Measurements from ENCODE around the gene LRRC3.

The LRRC3 gene

DNA sequence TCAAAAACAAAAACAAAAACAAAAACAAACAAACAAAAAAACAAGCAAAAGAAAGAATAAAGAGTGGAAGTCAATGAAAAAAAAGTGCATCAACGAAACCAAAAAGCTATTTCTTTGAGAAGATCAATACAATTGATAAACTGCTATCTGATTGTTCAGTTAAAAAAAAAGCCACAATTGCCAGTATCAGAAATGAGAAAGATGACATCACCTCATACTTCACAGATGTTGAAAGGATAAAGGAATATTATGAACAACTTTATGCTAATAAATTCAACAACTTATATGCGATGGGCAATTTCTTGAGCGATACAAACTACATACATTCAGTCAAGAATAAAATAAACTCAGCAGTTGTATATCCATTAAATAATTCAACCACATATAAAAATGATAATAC is 2.2 kb upstream of the LRRC3 start:
- ChIA-PET POLR2A (no interaction called here), CTCF (no interaction called here)
- Histone ChIP-seq H3K27ac (ENCODE audit: extremely low read depth, low read depth, low read length) (no peak overlapping the region), H3K36me3 (ENCODE audit: control insufficient read depth in 2 of 2, insufficient read depth in 1 of 2, low read length in 2 of 2) (peaks cover 0 to 5% of the 10 kb centered on the region in 2 experiments; a peak in 1 of 3 replicates), H3K4me3 (ENCODE audit: low read depth, low read length) (no peak overlapping the region), H3K9me3 (ENCODE audit: control insufficient read depth, insufficient read depth, low read depth, low read length) (no peaks in the 10 kb centered on the region), H3K4me1 (ENCODE audit: control insufficient read depth, insufficient read depth, low read length) (no peaks in the 10 kb centered on the region)
- TF ChIP-seq SP7 (tag by site-specific recombination; IDR thresholded peaks at IDR 0.05), result no peak
- TF ChIP-seq, protein P1, sequence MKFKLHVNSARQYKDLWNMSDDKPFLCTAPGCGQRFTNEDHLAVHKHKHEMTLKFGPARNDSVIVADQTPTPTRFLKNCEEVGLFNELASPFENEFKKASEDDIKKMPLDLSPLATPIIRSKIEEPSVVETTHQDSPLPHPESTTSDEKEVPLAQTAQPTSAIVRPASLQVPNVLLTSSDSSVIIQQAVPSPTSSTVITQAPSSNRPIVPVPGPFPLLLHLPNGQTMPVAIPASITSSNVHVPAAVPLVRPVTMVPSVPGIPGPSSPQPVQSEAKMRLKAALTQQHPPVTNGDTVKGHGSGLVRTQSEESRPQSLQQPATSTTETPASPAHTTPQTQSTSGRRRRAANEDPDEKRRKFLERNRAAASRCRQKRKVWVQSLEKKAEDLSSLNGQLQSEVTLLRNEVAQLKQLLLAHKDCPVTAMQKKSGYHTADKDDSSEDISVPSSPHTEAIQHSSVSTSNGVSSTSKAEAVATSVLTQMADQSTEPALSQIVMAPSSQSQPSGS (tag by site-specific recombination; IDR thresholded peaks at IDR 0.05; ENCODE audit: low read depth), result peak; percentile 83; the same call in 1 of the 2 replicates
- no peak for TF ChIP-seq ZNF121 (tag by site-specific recombination; IDR thresholded peaks at IDR 0.05)

DNA sequence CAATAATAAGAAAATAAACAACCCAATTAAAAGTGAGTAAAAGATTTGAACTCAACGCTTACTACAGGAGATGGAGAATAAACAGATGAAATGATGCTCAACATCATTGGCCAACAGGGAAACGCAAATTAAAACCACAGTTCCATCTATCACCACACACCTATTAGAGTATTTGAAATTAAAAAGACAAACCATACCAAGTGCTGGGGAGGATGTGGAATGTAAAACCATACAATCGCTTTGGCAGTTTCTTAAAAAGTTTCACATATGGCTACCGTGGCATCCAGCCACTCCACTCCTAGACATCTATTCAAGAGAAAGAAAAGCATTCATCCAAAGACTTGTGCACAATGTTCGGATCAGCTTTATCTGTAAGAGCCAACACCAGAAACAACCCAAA is 1.3 kb upstream of the LRRC3 start:
- ChIA-PET POLR2A (no interaction called here), CTCF (interaction anchor here (1.0 kb wide), 1 partner anchor 116 kb away, joined by 3 read pairs; no protein-coding TSS in a partner anchor)
- Histone ChIP-seq H3K36me3 (ENCODE audit: control insufficient read depth in 2 of 2, insufficient read depth in 1 of 2, low read length in 2 of 2) (peaks cover 0 to 5% of the 10 kb centered on the region in 2 experiments; a peak in 1 of 3 replicates), H3K4me1 (ENCODE audit: control insufficient read depth, insufficient read depth, low read length) (no peaks in the 10 kb centered on the region), H3K27ac (ENCODE audit: extremely low read depth, low read depth, low read length) (no peak overlapping the region), H3K9me3 (ENCODE audit: control insufficient read depth, insufficient read depth, low read depth, low read length) (no peaks in the 10 kb centered on the region), H3K4me3 (ENCODE audit: low read depth, low read length) (no peak overlapping the region)
- TF ChIP-seq ZNF747 (tag by site-specific recombination; IDR thresholded peaks at IDR 0.05), result no peak
- peak; percentile 99 for TF ChIP-seq ZNF184 (tag by site-specific recombination; IDR thresholded peaks at IDR 0.05)
- TF ChIP-seq, protein P2, sequence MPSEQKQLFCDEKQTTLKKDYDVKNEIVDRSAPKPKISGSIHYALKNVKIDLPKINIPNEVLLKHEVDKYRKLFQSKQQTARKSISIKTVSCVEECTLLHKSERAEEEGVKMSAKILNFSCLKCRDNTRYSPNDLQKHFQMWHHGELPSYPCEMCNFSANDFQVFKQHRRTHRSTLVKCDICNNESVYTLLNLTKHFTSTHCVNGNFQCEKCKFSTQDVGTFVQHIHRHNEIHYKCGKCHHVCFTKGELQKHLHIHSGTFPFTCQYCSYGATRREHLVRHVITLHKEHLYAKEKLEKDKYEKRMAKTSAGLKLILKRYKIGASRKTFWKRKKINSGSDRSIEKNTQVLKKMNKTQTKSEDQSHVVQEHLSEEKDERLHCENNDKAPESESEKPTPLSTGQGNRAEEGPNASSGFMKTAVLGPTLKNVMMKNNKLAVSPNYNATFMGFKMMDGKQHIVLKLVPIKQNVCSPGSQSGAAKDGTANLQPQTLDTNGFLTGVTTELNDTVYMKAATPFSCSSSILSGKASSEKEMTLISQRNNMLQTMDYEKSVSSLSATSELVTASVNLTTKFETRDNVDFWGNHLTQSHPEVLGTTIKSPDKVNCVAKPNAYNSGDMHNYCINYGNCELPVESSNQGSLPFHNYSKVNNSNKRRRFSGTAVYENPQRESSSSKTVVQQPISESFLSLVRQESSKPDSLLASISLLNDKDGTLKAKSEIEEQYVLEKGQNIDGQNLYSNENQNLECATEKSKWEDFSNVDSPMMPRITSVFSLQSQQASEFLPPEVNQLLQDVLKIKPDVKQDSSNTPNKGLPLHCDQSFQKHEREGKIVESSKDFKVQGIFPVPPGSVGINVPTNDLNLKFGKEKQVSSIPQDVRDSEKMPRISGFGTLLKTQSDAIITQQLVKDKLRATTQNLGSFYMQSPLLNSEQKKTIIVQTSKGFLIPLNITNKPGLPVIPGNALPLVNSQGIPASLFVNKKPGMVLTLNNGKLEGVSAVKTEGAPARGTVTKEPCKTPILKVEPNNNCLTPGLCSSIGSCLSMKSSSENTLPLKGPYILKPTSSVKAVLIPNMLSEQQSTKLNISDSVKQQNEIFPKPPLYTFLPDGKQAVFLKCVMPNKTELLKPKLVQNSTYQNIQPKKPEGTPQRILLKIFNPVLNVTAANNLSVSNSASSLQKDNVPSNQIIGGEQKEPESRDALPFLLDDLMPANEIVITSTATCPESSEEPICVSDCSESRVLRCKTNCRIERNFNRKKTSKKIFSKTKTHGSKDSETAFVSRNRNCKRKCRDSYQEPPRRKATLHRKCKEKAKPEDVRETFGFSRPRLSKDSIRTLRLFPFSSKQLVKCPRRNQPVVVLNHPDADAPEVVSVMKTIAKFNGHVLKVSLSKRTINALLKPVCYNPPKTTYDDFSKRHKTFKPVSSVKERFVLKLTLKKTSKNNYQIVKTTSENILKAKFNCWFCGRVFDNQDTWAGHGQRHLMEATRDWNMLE (tag by site-specific recombination; conservative IDR thresholded peaks at IDR 0.05; ENCODE audit: low read depth), result no peak
- TF ChIP-seq ZBTB8A (tag by site-specific recombination; IDR thresholded peaks at IDR 0.05), result no peak
- TF ChIP-seq ZNF248 (tag by site-specific recombination; IDR thresholded peaks at IDR 0.05), result no peak
- no peak for TF ChIP-seq ZNF501 (tag by site-specific recombination; IDR thresholded peaks at IDR 0.05)

DNA sequence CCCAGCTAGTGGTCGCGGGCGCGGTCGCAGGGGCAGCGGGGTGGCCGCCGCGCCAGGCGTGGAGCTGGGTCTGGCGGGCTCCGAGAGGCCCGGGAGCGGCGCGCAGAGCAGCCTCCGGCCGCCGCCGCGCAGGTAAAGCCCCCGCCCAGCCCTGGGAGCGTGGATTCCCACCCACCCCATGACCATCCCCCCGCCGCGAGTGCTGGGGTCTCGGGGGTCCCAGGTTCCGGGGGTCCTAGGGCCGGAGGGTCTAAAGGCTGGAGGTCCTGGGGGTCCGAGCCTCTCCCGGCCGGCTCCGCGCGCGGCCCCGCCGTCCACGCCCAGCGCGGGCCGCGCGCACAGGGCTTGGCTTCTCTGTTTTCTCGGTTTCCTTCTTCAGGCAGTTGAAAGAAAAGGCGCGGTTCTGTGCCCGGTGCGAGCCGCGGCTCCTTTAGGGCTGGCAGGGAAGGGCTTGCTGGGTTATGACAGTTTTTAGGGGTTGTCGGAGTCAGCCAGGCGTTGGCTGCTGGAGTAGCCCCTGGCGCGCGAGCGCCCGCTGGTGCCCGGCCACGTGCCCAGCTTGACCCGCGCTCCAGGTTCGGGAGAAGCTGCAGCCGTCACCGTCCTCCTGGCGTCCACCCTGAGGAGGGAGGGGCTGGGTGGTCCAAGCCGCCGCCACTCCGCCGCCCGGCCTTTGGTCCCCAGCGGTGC is 359 bp downstream of the LRRC3 start:
- H3K36me3 ChIP-seq (ENCODE audit: control insufficient read depth in 2 of 2, insufficient read depth in 1 of 2, low read length in 2 of 2), result peaks cover 0 to 5% of the 10 kb centered on the region in 2 experiments; a peak in 1 of 3 replicates
- POLR2A ChIA-PET, result interaction anchor here (0.8 to 1.4 kb wide), 3 partner anchors 43 to 117 kb away, joined by 4 to 11 read pairs (median 4); partner anchors contain the start of gene CFAP410
- CTCF ChIA-PET, result interaction anchor here (0.6 to 0.9 kb wide), 2 partner anchors 24 to 157 kb away, joined by 3 read pairs; no protein-coding TSS in a partner anchor
- H3K27ac ChIP-seq (ENCODE audit: extremely low read depth, low read depth, low read length), result no peak overlapping the region
- peak overlapping the region; percentile 50 for H3K4me3 ChIP-seq (ENCODE audit: low read depth, low read length)
- H3K4me1 ChIP-seq (ENCODE audit: control insufficient read depth, insufficient read depth, low read length), result no peaks in the 10 kb centered on the region
- no peaks in the 10 kb centered on the region for H3K9me3 ChIP-seq (ENCODE audit: control insufficient read depth, insufficient read depth, low read depth, low read length)
- TF ChIP-seq ZNF184 (tag by site-specific recombination; IDR thresholded peaks at IDR 0.05), result no peak
- peak; percentile 82 for TF ChIP-seq ZBTB48 (tag by site-specific recombination; IDR thresholded peaks at IDR 0.05)
- TF ChIP-seq, protein P3, sequence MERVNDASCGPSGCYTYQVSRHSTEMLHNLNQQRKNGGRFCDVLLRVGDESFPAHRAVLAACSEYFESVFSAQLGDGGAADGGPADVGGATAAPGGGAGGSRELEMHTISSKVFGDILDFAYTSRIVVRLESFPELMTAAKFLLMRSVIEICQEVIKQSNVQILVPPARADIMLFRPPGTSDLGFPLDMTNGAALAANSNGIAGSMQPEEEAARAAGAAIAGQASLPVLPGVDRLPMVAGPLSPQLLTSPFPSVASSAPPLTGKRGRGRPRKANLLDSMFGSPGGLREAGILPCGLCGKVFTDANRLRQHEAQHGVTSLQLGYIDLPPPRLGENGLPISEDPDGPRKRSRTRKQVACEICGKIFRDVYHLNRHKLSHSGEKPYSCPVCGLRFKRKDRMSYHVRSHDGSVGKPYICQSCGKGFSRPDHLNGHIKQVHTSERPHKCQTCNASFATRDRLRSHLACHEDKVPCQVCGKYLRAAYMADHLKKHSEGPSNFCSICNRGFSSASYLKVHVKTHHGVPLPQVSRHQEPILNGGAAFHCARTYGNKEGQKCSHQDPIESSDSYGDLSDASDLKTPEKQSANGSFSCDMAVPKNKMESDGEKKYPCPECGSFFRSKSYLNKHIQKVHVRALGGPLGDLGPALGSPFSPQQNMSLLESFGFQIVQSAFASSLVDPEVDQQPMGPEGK (tag by site-specific recombination; IDR thresholded peaks at IDR 0.05), result 0 out of 2 replicates have a peak, but pooled peaks have one; percentile 52
- no peak for TF ChIP-seq ZNF776 (tag by site-specific recombination; IDR thresholded peaks at IDR 0.05; ENCODE audit: borderline replicate concordance)
- no peak for TF ChIP-seq ZNF266 (tag by site-specific recombination; IDR thresholded peaks at IDR 0.05; ENCODE audit: low read depth)
- TF ChIP-seq, protein P4, sequence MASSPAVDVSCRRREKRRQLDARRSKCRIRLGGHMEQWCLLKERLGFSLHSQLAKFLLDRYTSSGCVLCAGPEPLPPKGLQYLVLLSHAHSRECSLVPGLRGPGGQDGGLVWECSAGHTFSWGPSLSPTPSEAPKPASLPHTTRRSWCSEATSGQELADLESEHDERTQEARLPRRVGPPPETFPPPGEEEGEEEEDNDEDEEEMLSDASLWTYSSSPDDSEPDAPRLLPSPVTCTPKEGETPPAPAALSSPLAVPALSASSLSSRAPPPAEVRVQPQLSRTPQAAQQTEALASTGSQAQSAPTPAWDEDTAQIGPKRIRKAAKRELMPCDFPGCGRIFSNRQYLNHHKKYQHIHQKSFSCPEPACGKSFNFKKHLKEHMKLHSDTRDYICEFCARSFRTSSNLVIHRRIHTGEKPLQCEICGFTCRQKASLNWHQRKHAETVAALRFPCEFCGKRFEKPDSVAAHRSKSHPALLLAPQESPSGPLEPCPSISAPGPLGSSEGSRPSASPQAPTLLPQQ (tag by site-specific recombination; IDR thresholded peaks at IDR 0.05), result 0 out of 2 replicates have a peak, but pooled peaks have one; percentile 34
- TF ChIP-seq SETDB1 (IDR thresholded peaks at IDR 0.05; ENCODE audit: insufficient read length, low read length), result no peak
- TF ChIP-seq ZIC2 (tag by site-specific recombination; IDR thresholded peaks at IDR 0.05), result peak; percentile 43
- TF ChIP-seq ZNF660 (tag by site-specific recombination; IDR thresholded peaks at IDR 0.05), result no peak
- TF ChIP-seq, protein P5, sequence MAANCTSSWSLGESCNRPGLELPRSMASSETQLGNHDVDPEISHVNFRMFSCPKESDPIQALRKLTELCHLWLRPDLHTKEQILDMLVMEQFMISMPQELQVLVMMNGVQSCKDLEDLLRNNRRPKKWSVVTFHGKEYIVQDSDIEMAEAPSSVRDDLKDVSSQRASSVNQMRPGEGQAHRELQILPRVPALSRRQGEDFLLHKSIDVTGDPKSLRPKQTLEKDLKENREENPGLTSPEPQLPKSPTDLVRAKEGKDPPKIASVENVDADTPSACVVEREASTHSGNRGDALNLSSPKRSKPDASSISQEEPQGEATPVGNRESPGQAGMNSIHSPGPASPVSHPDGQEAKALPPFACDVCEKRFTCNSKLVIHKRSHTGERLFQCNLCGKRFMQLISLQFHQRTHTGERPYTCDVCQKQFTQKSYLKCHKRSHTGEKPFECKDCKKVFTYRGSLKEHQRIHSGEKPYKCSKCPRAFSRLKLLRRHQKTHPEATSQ (tag by site-specific recombination; IDR thresholded peaks at IDR 0.05), result no peak

Measured in HEK293 (cell line).